Activated CD4-positive, alpha-beta T cell treated with anti-CD3 and anti-CD28 coated beads, Interleukin-2, amount 50 U/mL, for 16 hours (primary cell): ENCODE results near the gene ABCC1.
"Not testable (repeated sequence)": the region's sequence is repeated elsewhere in the genome, so short reads cannot be mapped to it uniquely, and the experiment has no call there.

ENCODE experiments used
- DNase-seq: peaks from one replicate; pipeline ENCODE4 v3.0.0-alpha.2; 2020

ABCC1 gene

GRCh38 chr16:15949210-15950160, at the start of gene ABCC1:
ABCC1 (plus strand) TSS chr16:15949616; CDS start chr16:15949752, 136 bp downstream.
- peak; percentile 38 for DNase-seq

GRCh38 chr16:15900357-15900756, 49.1 kb upstream of the ABCC1 start:
- DNase-seq = no peak

- no peak for DNase-seq
Observed at GRCh38 chr16:15900901-15901500, 48.4 kb upstream of the ABCC1 start.

- no peak for DNase-seq
Observed at GRCh38 chr16:15903960-15904359, 45.5 kb upstream of the ABCC1 start.

- DNase-seq = no peak
Observed at GRCh38 chr16:15906439-15906838, 43.0 kb upstream of the ABCC1 start.

GRCh38 chr16:15907863-15908478, 41.4 kb upstream of the ABCC1 start:
- peak; percentile 35 for DNase-seq

- DNase-seq = no peak
Observed at GRCh38 chr16:15911198-15911597, 38.2 kb upstream of the ABCC1 start.

GRCh38 chr16:15913046-15913698, 36.2 kb upstream of the ABCC1 start:
- DNase-seq = no peak

GRCh38 chr16:15915555-15916081, 33.8 kb upstream of the ABCC1 start:
- DNase-seq = peak; percentile 39

- no peak for DNase-seq
Observed at GRCh38 chr16:15916323-15916722, 33.1 kb upstream of the ABCC1 start.

- not testable (repeated sequence) for DNase-seq
Observed at GRCh38 chr16:15918314-15918713, 31.1 kb upstream of the ABCC1 start.

GRCh38 chr16:15919331-15919730, 30.1 kb upstream of the ABCC1 start:
- no peak for DNase-seq

- DNase-seq = no peak
Observed at GRCh38 chr16:15924996-15925395, 24.4 kb upstream of the ABCC1 start.

- no peak for DNase-seq
Observed at GRCh38 chr16:15925631-15926030, 23.8 kb upstream of the ABCC1 start.

GRCh38 chr16:15928261-15929104, 20.9 kb upstream of the ABCC1 start:
- no peak for DNase-seq

GRCh38 chr16:15932939-15933338, 16.5 kb upstream of the ABCC1 start:
- no peak for DNase-seq

- DNase-seq = no peak
Observed at GRCh38 chr16:15933781-15934180, 15.6 kb upstream of the ABCC1 start.

- no peak for DNase-seq
Observed at GRCh38 chr16:15934991-15935390, 14.4 kb upstream of the ABCC1 start.

- not testable (repeated sequence) for DNase-seq
Observed at GRCh38 chr16:15936809-15937208, 12.6 kb upstream of the ABCC1 start.

- DNase-seq = no peak
Observed at GRCh38 chr16:15942931-15943690, 6.3 kb upstream of the ABCC1 start.
